Measurements from ENCODE around the gene ATP5PB.
A peak's percentile ranks its signal among the peaks of the same experiment; 100 is the strongest.

ATP5PB gene

GRCh38 chr1:111481387-111482221, 32.3 kb downstream of the ATP5PB start:
- peak; percentile 73 for DNase-seq (ENCODE audit: low read depth)
- H3K4me3 ChIP-seq (ENCODE audit: low read depth, low read length) = no peak overlapping the region
- peak; percentile 74 for TF ChIP-seq CTCF (IDR thresholded peaks at IDR 0.05; ENCODE audit: insufficient read depth, low read depth, low read length, missing control alignments)

- no peak for TF ChIP-seq CTCF (IDR thresholded peaks at IDR 0.05; ENCODE audit: insufficient read depth, low read depth, low read length, missing control alignments)
- DNase-seq (ENCODE audit: low read depth) = no peak
- H3K4me3 ChIP-seq (ENCODE audit: low read depth, low read length) = no peak overlapping the region
Measured at GRCh38 chr1:111483166-111483565, 33.9 kb downstream of the ATP5PB start.

- H3K4me3 ChIP-seq (ENCODE audit: low read depth, low read length) = no peak overlapping the region
- no peak for TF ChIP-seq CTCF (IDR thresholded peaks at IDR 0.05; ENCODE audit: insufficient read depth, low read depth, low read length, missing control alignments)
- no peak for DNase-seq (ENCODE audit: low read depth)
Measured at GRCh38 chr1:111483876-111484275, 34.6 kb downstream of the ATP5PB start.

- no peak overlapping the region for H3K4me3 ChIP-seq (ENCODE audit: low read depth, low read length)
- DNase-seq (ENCODE audit: low read depth) = no peak
- no peak for TF ChIP-seq CTCF (IDR thresholded peaks at IDR 0.05; ENCODE audit: insufficient read depth, low read depth, low read length, missing control alignments)
Measured at GRCh38 chr1:111484391-111485026, 35.2 kb downstream of the ATP5PB start.

GRCh38 chr1:111486431-111486830, 37.2 kb downstream of the ATP5PB start:
- no peak for TF ChIP-seq CTCF (IDR thresholded peaks at IDR 0.05; ENCODE audit: insufficient read depth, low read depth, low read length, missing control alignments)
- no peak overlapping the region for H3K4me3 ChIP-seq (ENCODE audit: low read depth, low read length)
- DNase-seq (ENCODE audit: low read depth) = no peak

GRCh38 chr1:111487133-111487532, 37.9 kb downstream of the ATP5PB start:
- TF ChIP-seq CTCF (IDR thresholded peaks at IDR 0.05; ENCODE audit: insufficient read depth, low read depth, low read length, missing control alignments) = no peak
- DNase-seq (ENCODE audit: low read depth) = no peak
- H3K4me3 ChIP-seq (ENCODE audit: low read depth, low read length) = no peak overlapping the region
